ENCODE data around the gene TPCN2.
A peak's percentile ranks its signal among the peaks of the same experiment; 100 is the strongest.
"Not testable (repeated sequence)": the region's sequence is repeated elsewhere in the genome, so short reads cannot be mapped to it uniquely, and the experiment has no call there.

The TPCN2 gene

GRCh38 chr11:69048694-69049489 is at the start of gene TPCN2:
Gene TPCN2, plus strand, starts transcription at chr11:69048932. Its CDS starts 66 bp downstream, at chr11:69048998.
- DNase-seq, result peak; percentile 94 to 97

- DNase-seq, result no peak
These were observed 49.5 kb upstream of the TPCN2 start for GRCh38 chr11:68999093-68999747.

- not testable (repeated sequence) for DNase-seq
These were observed 48.9 kb upstream of the TPCN2 start for GRCh38 chr11:68999748-69000355.

GRCh38 chr11:69000391-69000790 is 48.3 kb upstream of the TPCN2 start:
- DNase-seq, result no peak

- peak in 1 of 2 experiments; percentile 8 for DNase-seq
These were observed 47.9 kb upstream of the TPCN2 start for GRCh38 chr11:69000831-69001242.

GRCh38 chr11:69001243-69002081 is 47.3 kb upstream of the TPCN2 start:
- DNase-seq, result no peak

- no peak for DNase-seq
These were observed 46.6 kb upstream of the TPCN2 start for GRCh38 chr11:69002110-69002569.

- no peak for DNase-seq
These were observed 46.0 kb upstream of the TPCN2 start for GRCh38 chr11:69002570-69003231.

GRCh38 chr11:69003301-69003865 is 45.3 kb upstream of the TPCN2 start:
- DNase-seq, result no peak

GRCh38 chr11:69003866-69004367 is 44.8 kb upstream of the TPCN2 start:
- no peak for DNase-seq

- no peak for DNase-seq
These were observed 44.1 kb upstream of the TPCN2 start for GRCh38 chr11:69004411-69005182.

GRCh38 chr11:69005183-69005630 is 43.5 kb upstream of the TPCN2 start:
- DNase-seq, result no peak

- DNase-seq, result no peak
These were observed 42.9 kb upstream of the TPCN2 start for GRCh38 chr11:69005631-69006368.

- no peak for DNase-seq
These were observed 41.9 kb upstream of the TPCN2 start for GRCh38 chr11:69006816-69007215.

GRCh38 chr11:69007975-69008381 is 40.8 kb upstream of the TPCN2 start:
- DNase-seq, result no peak

GRCh38 chr11:69008737-69009440 is 39.8 kb upstream of the TPCN2 start:
- DNase-seq, result no peak

GRCh38 chr11:69009441-69010211 is 39.1 kb upstream of the TPCN2 start:
- DNase-seq, result no peak

GRCh38 chr11:69010361-69010891 is 38.3 kb upstream of the TPCN2 start:
- DNase-seq, result no peak
